ENCODE results near the gene KLHL36. TPM values are rescaled to one million over a fixed set of nuclear protein-coding genes. Genes with fewer than 3 reads are reported as not detected.
"Not testable (repeated sequence)": the region's sequence is repeated elsewhere in the genome, so short reads cannot be mapped to it uniquely, and the experiment has no call there.

The KLHL36 gene
- total RNA-seq, 1 donor from 2014 or later = 78.5 TPM

DNA sequence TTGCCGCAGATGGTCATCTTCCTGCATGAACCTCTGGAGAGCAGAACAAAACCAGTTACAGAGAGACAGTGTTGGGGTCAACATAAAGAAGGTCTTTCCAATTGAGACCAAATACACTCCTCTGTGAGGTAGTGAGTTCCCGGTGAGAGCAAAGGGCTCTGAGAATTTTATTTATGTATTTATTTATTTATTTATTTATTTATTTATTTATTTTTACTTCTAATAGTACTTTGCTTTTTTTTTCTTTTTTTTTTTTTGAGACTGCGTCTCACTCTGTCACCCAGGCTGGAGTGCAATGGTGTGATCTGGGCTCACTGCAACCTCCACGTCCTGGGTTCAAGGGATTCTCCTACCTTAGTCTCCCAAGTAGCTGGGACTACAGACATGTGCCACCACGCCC is 18.3 kb upstream of the KLHL36 start:
- no peak for DNase-seq (ENCODE audit: low read depth)
- Histone ChIP-seq H3K27me3 (ENCODE audit: control insufficient read depth, insufficient read depth, low read length) (no peaks in the 10 kb centered on the region), H3K36me3 (ENCODE audit: control insufficient read depth, insufficient read depth, low read length) (no peaks in the 10 kb centered on the region), H3K4me3 (ENCODE audit: low read depth, low read length) (no peak overlapping the region)
- TF ChIP-seq CTCF (IDR thresholded peaks at IDR 0.05; ENCODE audit: insufficient read depth, low read length, poor library complexity, severe bottlenecking) = no peak

DNA sequence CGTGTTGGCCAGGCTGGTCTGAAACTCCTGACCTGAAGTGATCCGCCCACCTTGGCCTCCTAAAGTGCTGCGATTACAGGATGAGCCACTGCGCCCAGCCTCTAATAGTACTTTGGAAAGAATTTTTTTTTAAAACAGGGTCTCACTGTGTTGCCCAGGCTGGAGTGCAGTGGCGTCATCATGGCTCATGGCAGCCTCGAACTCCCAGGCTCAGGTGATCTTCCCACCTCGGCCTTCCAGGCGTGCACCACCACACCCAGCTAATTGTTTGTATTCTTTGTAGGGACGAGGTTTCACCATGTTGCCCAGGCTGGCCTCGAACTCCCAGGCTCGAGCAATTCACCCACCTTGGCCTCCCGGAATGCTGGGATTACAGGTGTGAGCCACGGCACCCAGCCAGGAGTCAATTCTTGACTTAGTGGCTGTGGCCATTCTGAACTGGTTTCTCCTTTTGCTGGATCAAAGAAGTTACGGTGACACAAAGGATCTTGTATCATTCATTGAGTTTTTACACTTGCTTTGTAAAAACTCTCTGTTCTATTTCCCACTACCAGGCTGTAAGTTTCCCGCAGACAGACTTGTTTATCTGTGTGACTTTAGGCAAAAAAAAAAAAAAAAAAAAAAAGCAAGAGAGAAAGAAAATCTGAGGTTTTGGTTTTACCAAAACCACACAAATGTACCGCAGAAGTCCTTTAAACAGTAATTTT is 17.7 kb upstream of the KLHL36 start:
- Histone ChIP-seq H3K4me3 (ENCODE audit: low read depth, low read length) (no peak overlapping the region), H3K27me3 (ENCODE audit: control insufficient read depth, insufficient read depth, low read length) (no peaks in the 10 kb centered on the region), H3K36me3 (ENCODE audit: control insufficient read depth, insufficient read depth, low read length) (no peaks in the 10 kb centered on the region)
- TF ChIP-seq CTCF (IDR thresholded peaks at IDR 0.05; ENCODE audit: insufficient read depth, low read length, poor library complexity, severe bottlenecking) = no peak
- no peak for DNase-seq (ENCODE audit: low read depth)

DNA sequence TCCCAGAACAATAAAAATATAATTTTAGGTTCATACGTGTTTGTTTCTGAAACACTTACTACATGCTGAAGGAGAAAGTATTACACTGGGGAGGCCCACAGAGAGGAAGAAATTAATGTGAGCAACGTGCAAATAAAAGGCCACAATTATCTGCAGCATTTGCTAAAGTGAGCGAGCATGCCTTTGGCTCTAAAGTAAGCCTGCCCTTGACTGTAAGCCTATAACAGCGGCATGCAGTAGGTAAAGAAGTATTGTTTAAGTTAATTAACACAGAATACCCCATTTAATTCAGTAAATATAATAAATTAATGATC is 17.2 kb upstream of the KLHL36 start:
- no peak overlapping the region for H3K4me3 ChIP-seq (ENCODE audit: low read depth, low read length)
- TF ChIP-seq CTCF (IDR thresholded peaks at IDR 0.05; ENCODE audit: insufficient read depth, low read length, poor library complexity, severe bottlenecking) = no peak
- no peak for DNase-seq (ENCODE audit: low read depth)
- H3K27me3 ChIP-seq (ENCODE audit: control insufficient read depth, insufficient read depth, low read length) = no peaks in the 10 kb centered on the region
- H3K36me3 ChIP-seq (ENCODE audit: control insufficient read depth, insufficient read depth, low read length) = no peaks in the 10 kb centered on the region

DNA sequence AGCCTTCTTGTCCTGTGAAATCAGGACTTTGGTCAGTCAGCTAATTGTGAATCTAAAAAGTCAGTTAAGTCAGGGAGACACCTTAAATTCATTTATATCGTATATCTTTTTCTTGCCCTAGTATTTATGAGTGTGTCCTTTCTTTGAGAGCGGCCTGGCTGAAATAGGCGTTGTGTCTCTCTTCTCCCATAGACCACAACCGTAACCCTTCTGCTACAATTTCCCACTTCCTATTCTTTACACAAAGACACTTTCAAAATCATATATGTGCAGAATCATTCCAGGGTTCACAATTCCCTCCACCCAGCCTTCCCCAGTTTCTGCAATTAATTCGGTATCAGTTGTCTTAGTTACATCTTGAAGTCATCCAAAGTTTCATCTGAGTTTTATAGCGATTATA is 16.4 kb upstream of the KLHL36 start:
- Histone ChIP-seq H3K36me3 (ENCODE audit: control insufficient read depth, insufficient read depth, low read length) (no peaks in the 10 kb centered on the region), H3K27me3 (ENCODE audit: control insufficient read depth, insufficient read depth, low read length) (no peaks in the 10 kb centered on the region), H3K4me3 (ENCODE audit: low read depth, low read length) (no peak overlapping the region)
- no peak for TF ChIP-seq CTCF (IDR thresholded peaks at IDR 0.05; ENCODE audit: insufficient read depth, low read length, poor library complexity, severe bottlenecking)
- no peak for DNase-seq (ENCODE audit: low read depth)

DNA sequence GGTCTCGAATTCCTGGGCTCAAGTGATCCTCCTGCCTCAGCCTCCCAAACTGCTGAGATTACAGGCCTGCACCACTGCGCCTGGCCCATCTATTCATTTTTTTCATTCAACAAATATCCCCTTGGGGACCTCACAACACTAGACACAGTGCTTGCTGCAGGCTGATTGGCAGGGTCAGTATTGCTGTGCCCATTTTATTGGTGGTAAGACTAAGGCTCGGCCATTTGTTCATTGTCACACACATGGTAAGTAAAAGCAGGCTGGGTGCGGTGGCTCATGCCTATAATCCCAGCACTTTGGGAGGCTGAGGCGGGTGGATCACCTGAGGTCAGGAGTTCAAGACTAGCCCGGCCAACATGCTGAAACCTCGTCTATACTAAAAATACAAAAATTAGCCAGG is 15.4 kb upstream of the KLHL36 start:
- not testable (repeated sequence) for DNase-seq (ENCODE audit: low read depth); H3K36me3 ChIP-seq (ENCODE audit: control insufficient read depth, insufficient read depth, low read length); H3K27me3 ChIP-seq (ENCODE audit: control insufficient read depth, insufficient read depth, low read length)

DNA sequence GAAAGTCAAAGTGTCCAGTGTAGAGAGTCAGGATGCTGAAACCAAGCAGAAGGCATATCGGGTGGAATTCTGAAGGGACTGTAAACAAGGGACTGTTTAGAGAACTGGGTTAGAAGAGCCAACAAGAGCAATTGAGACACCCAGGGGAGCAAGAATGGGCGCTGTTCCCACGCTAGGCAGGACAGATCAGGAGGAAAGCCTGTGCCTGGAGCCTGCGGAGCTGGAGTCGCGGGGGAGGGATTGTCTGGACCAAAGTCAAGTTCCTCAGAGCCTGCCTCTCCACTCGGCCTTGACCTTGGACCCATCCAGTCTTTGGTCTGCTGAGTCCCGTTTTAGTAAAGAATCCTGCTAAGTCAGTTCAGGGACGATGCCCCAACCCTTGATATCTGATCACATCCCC is 14.7 kb upstream of the KLHL36 start:
- DNase-seq (ENCODE audit: low read depth) = no peak
- H3K27me3 ChIP-seq (ENCODE audit: control insufficient read depth, insufficient read depth, low read length) = no peaks in the 10 kb centered on the region
- no peak overlapping the region for H3K4me3 ChIP-seq (ENCODE audit: low read depth, low read length)
- H3K36me3 ChIP-seq (ENCODE audit: control insufficient read depth, insufficient read depth, low read length) = no peaks in the 10 kb centered on the region
- no peak for TF ChIP-seq CTCF (IDR thresholded peaks at IDR 0.05; ENCODE audit: insufficient read depth, low read length, poor library complexity, severe bottlenecking)

More for the DNA sequence above, 15.4 kb upstream of the KLHL36 start:
- not testable (repeated sequence) for H3K4me3 ChIP-seq (ENCODE audit: low read depth, low read length)

Measured in kidney epithelial cell (primary cell).